Measurements from ENCODE around the gene ZNF367. TPM values are rescaled to one million over a fixed set of nuclear protein-coding genes. Genes with fewer than 3 reads are reported as not detected.
"Not testable (repeated sequence)": the region's sequence is repeated elsewhere in the genome, so short reads cannot be mapped to it uniquely, and the experiment has no call there.

The ZNF367 gene
- total RNA-seq, 1 experiment from 2014 or later, result 28.3 TPM

GRCh38 chr9:96363175-96363967, 54.8 kb downstream of the ZNF367 start:
- no peak for DNase-seq (ENCODE audit: low read depth)

DNA sequence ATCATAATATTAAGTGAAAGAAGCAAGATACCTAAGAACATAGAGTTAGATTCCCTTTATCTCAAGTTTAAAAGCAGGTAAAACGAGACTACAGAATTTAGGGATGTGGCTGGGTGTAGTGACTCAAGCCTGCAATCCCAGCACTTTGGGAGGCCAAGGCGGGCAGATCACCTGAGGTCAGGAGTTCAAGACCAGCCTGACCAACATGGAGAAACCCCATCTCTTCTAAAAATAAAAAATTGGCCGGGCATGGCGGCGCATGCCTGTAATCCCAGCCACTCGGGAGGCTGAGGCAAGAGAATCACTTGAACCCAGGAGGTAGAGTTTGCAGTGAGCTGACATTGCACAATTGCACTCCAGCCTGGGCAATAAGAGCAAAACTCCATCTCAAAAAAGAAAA, 56.1 kb downstream of the ZNF367 start:
- not testable (repeated sequence) for DNase-seq (ENCODE audit: low read depth)

DNA sequence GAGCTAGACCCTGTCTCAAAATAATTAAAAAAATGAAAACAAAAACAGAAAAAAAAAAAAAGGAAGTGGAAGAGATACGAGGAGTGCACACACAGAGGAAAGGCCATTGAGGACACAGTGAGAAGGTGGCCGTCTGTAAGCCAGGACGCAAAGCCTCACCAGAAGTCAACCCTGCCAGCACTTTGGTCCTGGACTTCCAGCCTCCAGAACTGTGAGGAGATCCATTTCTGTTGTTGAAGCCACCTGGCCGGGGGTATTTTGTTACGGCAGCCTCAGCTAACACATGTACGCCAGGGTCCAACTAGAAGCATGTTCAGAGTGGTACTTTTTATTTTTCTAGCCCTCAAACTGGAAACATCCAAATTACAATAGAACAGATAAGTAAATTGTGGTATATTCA, 56.5 kb downstream of the ZNF367 start:
- DNase-seq (ENCODE audit: low read depth), result no peak

DNA sequence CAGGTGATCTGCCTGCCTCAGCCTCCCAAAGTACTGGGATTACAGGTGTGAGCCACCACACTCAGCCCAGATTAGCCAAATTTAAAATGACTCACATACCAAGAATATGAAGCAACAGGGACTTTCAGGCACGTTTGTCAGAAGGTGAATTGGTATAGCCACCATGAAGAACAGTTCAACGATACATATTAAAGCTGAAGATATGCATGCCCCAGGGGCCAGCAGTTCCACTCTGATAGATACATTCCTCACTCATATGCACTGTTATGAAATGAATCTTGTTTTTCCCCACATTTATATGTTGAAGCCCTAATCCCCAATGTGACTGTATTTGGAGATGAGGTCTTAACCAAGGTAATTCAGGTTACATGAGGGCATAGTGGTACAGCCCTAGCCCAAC, 57.2 kb downstream of the ZNF367 start:
- DNase-seq (ENCODE audit: low read depth), result no peak

- not testable (repeated sequence) for DNase-seq (ENCODE audit: low read depth)
These were observed 57.6 kb downstream of the ZNF367 start for GRCh38 chr9:96360523-96360922.

GRCh38 chr9:96350866-96351265, 67.3 kb downstream of the ZNF367 start:
- no peak for DNase-seq (ENCODE audit: low read depth)

DNA sequence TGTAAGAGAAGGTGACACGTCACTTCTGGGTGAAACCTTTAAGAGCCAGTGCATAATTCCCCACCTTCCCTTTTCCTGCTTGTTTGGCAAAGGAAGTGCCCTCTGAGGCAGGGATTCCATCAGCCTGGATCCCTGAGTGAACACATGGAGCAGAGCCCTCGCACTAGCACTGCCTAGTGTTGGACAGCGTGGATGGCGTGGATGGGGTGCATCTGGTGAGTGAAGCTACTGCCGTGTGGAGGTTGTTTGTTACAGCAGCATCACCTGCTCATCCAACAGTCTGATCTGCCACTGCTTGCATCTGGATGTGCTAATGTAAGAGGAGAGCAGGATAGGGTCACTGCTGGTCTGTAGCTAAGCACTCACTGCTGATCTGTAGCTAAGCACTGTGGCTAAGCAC, 69.9 kb downstream of the ZNF367 start:
- DNase-seq (ENCODE audit: low read depth), result no peak

GRCh38 chr9:96345551-96345950, 72.6 kb downstream of the ZNF367 start:
- no peak for DNase-seq (ENCODE audit: low read depth)

GRCh38 chr9:96344458-96345180, 73.6 kb downstream of the ZNF367 start:
- peak; percentile 93 for DNase-seq (ENCODE audit: low read depth)

DNA sequence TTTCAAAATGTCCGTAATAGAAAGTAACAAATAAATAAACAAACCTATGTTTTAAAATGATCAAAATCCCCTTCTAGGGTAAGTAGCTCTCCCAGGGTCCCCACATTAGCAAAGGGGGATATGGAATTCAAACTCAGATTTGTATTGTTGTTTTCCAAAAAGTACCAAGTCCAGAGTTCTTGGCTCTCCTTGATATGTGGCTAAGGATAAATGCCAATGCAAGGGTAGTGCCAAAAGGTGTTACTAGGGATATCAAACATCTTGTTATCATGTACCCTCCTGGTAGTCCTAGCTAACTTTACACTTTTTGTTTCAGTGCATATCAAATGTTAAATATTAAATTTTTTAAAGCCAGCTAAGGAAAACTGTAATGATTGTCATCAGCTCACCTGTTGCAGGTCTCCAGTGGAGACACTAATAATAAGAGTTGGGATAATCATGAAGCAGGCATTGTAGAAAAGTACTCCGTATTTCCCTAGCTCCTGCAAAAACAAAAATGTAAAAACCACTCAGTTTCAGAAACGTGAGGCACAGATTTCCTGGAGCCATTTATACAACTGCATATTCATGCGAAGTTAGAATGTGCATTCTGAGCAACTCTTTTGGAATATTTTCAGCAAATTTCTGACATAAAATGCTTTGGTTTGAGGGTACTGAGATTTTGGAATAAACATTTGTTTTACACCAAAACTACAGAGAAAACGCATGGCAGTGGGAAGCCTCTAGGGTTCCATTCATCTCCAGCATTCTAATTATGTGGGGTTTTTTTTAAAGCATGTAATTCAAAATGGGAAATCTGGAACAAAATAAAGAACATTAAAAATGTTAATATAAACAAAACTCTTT, 74.4 kb downstream of the ZNF367 start:
- no peak for DNase-seq (ENCODE audit: low read depth)

GRCh38 chr9:96342571-96343245, 75.5 kb downstream of the ZNF367 start:
- no peak for DNase-seq (ENCODE audit: low read depth)

DNA sequence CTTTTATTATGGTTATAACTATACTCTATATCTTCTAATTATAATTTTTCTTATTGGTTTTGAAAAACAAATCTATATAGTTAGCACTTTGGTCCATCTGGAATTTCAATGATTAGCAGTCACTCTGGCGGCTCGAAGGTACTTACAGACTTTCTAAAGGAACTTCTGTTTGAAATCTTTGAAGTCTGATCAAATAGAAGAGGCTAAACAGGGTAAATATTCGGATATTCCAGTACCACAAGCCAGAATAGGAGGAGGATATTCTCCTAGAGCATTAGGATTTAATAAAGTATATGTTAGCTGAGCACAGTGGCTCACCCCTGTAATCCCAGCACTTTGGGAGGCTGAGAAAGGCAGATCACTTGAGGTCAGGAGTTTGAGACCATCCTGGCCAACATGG, 77.5 kb downstream of the ZNF367 start:
- no peak for DNase-seq (ENCODE audit: low read depth)

- DNase-seq (ENCODE audit: low read depth), result no peak
These were observed 79.9 kb downstream of the ZNF367 start for GRCh38 chr9:96338299-96338698.

Other genes with a start within 250 kb of the ZNF367 start
- gene HSD17B3, start 116.2 kb downstream of the ZNF367 start, total RNA-seq (2014; rRNA removed; shearing (Covaris generic)), result 1.9 TPM in 1 of 2 replicates, not detected in the other
- 32.1 and 51.3 TPM in 2 replicates for gene SLC35D2, start 34.7 kb downstream of the ZNF367 start, total RNA-seq (2014; rRNA removed; shearing (Covaris generic))
- gene HABP4, start 31.8 kb upstream of the ZNF367 start, total RNA-seq (2014; rRNA removed; shearing (Covaris generic)), result 9.2 and 13.6 TPM in 2 replicates
- gene CDC14B, start 201.5 kb upstream of the ZNF367 start, total RNA-seq (2014; rRNA removed; shearing (Covaris generic)), result 14.6 and 28.6 TPM in 2 replicates
- 20.8 and 21.8 TPM in 2 replicates for gene PRXL2C, start 236.9 kb upstream of the ZNF367 start, total RNA-seq (2014; rRNA removed; shearing (Covaris generic))